ENCODE results near the gene STMN1. TPM values are rescaled to one million over a fixed set of nuclear protein-coding genes. Genes with fewer than 3 reads are reported as not detected.
A peak's percentile ranks its signal among the peaks of the same experiment; 100 is the strongest.

Gene STMN1
- total RNA-seq, 1 donor from 2014 or later = 21.4 TPM

DNA sequence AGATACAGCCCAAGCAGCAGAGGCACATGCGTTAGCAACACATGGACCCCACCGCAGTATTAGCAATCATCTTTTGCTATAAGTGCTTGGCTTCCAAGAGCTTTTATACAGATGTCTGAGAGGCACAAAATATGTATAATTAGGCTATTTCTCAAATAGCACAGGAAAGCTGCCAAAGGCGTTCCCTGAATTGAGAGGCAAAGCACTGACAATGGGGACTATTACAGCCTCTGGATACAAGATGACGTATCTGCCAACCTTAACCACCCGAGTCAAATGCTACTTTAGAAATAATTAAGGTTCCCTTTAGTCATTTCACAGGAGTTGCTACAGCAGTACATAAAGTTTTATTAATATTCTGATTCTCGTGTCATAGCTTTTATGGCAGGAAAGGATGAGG is 6.4 kb downstream of the STMN1 start:
- DNase-seq (no peak), ATAC-seq (no peak)
- intact Hi-C loops (cut with micrococcal nuclease) = loop anchor here (5.0 kb wide), 1 partner anchor 98 kb away; the partner anchor contains the start of gene PAFAH2

GRCh38 chr1:25898223-25899015 is 7.8 kb downstream of the STMN1 start:
- ATAC-seq (no peak), DNase-seq (no peak)
- intact Hi-C loops (cut with micrococcal nuclease) = no loop called here

DNA sequence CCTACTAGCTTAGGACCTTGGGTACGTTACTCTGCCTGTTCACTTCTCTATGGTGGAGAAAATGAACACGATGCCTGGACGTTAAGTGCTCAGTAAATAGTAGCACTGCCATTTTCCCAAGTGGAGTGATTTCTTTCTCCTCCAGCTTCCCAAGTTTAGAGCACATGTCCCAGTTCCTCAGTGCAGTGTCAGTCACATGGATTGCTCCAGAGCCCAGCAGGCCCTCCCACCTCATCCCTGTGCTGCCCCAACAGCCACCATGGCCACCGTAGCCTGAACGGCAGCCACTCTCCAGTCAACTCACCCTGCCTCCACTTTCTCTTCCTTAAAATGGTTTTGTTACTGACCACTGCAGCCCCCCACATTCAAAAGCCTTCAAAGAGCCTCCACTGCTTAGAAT is 8.5 kb downstream of the STMN1 start:
- DNase-seq (no peak), ATAC-seq (no peak)
- intact Hi-C loops (cut with micrococcal nuclease) = no loop called here

GRCh38 chr1:25896266-25896665 is 10.0 kb downstream of the STMN1 start:
- DNase-seq (no peak), ATAC-seq (no peak)
- intact Hi-C loops (cut with micrococcal nuclease) = no loop called here

- intact Hi-C loops (cut with micrococcal nuclease) = no loop called here
- ATAC-seq (peak; percentile 96), DNase-seq (peak; percentile 91)
Observed at GRCh38 chr1:25895365-25895990, 10.7 kb downstream of the STMN1 start.

GRCh38 chr1:25893116-25893515 is 13.1 kb downstream of the STMN1 start:
- ATAC-seq (no peak), DNase-seq (no peak)
- intact Hi-C loops (cut with micrococcal nuclease) = no loop called here

- no peak for ATAC-seq
- intact Hi-C loops (cut with micrococcal nuclease) = no loop called here
- no peak for DNase-seq
Observed at GRCh38 chr1:25891606-25892005, 14.6 kb downstream of the STMN1 start.

GRCh38 chr1:25890239-25891034 is 15.8 kb downstream of the STMN1 start:
- intact Hi-C loops (cut with micrococcal nuclease) = no loop called here
- DNase-seq (no peak), ATAC-seq (no peak)

- no peak for ATAC-seq
- intact Hi-C loops (cut with micrococcal nuclease) = no loop called here
- no peak for DNase-seq
Observed at GRCh38 chr1:25889470-25889869, 16.7 kb downstream of the STMN1 start.

GRCh38 chr1:25888426-25888987 is 17.7 kb downstream of the STMN1 start:
- intact Hi-C loops (cut with micrococcal nuclease) = no loop called here
- no peak for DNase-seq
- ATAC-seq = no peak

- ATAC-seq (no peak), DNase-seq (no peak)
- intact Hi-C loops (cut with micrococcal nuclease) = no loop called here
Observed at GRCh38 chr1:25885602-25886001, 20.6 kb downstream of the STMN1 start.

- DNase-seq (no peak), ATAC-seq (no peak)
Observed at GRCh38 chr1:25881266-25881665, 25.0 kb downstream of the STMN1 start.

DNA sequence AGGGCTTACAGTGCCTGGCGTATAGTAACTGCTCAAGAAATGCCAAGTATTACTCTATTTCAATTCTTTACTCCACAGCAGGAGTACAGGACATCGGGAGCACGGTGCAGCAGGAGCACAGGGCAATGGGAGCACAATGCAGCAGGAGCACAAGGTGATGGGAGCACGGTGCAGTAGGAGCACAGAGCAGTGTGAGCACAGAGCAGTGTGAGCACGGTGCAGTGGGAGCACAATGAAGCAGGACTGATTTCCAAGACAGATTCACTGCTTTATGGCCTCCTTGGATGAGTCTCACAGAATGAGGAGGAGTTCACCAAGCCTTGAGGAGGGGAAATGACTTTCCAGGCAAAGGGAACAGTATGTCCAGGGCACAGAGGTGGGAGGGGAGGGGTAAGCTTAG is 25.7 kb downstream of the STMN1 start:
- ATAC-seq (no peak), DNase-seq (no peak)
- intact Hi-C loops (cut with micrococcal nuclease) = no loop called here

More at GRCh38 chr1:25881266-25881665, 25.0 kb downstream of the STMN1 start:
- intact Hi-C loops (cut with micrococcal nuclease) = no loop called here

DNA sequence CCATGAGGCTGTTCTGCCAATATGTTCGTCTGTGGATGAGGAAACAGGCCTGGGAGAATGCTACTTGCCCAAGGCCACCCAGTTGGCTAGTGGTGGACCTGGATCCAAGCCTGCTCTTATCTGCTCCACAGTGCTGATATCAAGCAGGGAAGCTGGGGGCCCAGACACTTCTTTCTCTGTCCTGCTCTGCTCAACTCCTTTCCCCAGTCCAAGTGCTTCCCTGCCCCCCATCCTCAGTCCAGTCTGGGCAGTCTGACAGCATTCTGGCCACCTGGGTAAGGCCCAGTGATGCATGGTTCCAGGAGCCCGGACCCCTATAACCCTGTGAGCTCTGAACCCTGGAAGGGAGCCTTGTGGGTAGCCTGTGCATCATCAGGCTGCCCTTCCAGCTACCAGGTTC is 26.5 kb downstream of the STMN1 start:
- intact Hi-C loops (cut with micrococcal nuclease) = no loop called here
- DNase-seq (no peak), ATAC-seq (no peak)

GRCh38 chr1:25878690-25879089 is 27.5 kb downstream of the STMN1 start:
- DNase-seq = no peak
- ATAC-seq = no peak
- intact Hi-C loops (cut with micrococcal nuclease) = no loop called here

DNA sequence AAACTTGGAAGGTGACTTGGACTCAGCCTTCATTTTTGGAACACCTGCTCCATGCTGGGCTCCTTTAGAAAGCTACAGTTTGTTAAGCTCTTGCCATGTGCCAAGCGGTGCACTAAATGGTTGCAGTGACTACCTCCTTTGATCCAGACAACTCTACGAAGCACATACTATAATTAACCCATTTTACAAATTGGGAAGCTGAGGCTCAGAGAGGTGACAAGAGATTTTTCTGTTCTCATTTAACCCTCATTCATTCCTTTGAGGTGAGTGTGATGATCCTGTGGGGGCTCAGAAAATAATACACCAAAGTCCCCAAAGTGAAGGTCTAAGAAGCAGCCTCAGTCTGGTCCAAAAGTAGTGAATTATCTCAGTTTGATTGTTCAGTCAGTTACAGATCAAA is 29.1 kb downstream of the STMN1 start:
- intact Hi-C loops (cut with micrococcal nuclease) = no loop called here
- ATAC-seq (no peak), DNase-seq (no peak)

DNA sequence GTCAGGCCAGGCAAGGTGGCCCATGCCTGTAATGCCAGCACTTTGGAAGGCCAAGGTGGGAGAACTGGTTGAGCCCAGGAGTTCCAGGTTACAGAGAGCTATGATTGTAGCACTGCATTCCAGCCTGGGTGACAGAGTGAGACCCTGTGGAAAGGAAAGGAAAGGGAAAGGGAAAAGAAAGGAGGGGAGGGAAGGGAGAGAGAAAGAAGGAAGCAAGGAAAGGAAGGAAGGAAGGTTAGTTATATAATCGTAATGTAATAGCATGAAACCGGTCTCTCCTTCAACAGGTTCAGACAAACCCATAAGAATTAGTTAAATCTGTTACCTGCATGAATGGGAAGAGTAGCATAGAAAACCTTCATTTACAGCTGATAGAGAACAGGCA is 29.5 kb downstream of the STMN1 start:
- intact Hi-C loops (cut with micrococcal nuclease) = no loop called here
- ATAC-seq (no peak), DNase-seq (no peak)

DNA sequence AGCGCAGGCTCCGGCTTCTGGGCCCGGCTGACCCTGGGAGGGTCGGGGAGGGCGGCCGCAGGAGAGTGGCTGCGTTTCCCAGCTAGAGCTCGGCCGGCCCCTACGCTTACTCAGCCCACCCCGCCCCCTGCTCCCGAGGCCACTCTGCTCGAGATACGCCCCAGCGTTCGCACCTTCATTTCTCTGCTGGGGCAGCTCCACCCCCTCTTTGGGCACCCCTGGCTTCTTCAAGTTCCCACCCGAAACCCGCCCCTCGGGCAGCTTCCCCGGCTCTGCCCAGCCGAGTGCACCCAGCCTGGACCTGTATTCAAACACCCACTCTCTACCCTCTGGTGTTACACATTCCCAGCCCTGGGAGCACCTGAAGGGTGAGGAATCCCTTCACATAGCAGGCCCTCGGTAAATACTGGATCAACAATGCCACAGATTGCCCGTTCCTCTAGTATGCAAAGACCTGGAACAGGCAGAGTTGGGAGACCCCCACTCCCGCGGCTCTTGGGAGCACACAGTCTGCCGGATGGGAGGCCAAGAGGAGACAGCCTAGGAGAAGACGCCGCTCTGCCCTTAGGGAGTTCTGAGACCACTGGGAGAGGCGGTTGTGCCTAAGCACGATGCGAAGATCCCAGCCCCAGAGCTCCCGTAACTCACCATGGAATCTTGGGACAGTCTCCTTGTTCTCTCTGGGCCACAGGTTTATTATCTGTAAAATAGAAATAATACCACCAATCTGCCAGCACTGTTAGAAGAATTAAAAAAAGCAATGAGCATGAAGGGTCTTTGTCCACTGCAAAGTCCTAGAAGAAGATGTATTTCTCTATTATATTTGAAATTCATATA is 30.1 kb downstream of the STMN1 start:
- ATAC-seq = peak; percentile 64

More for the DNA sequence above, 30.1 kb downstream of the STMN1 start:
- intact Hi-C loops (cut with micrococcal nuclease) = no loop called here
- no peak for DNase-seq
